ENCODE results near the gene SUSD1. TPM values are rescaled to one million over a fixed set of nuclear protein-coding genes. Genes with fewer than 3 reads are reported as not detected.

Gene SUSD1
- polyA plus RNA-seq, 1 donor (not counting 4 experiments of a cell fraction or from before 2014, with no cell fraction given), result 3.6 TPM

GRCh38 chr9:112115970-112116753 lies 58.9 kb downstream of the SUSD1 start:
- FAIRE-seq (no peak), DNase-seq (ENCODE audit: low read depth, low spot score) (no peak)
- H3K9me3 ChIP-seq (ENCODE audit: control insufficient read depth, low read depth, low read length), result no peaks in the 10 kb centered on the region
- peaks cover 37% of the 10 kb centered on the region for H3K4me1 ChIP-seq (ENCODE audit: control insufficient read depth, extremely low read depth, insufficient read depth, low read length)
- H4K20me1 ChIP-seq (ENCODE audit: control insufficient read depth, extremely low read depth, insufficient read depth, low read length), result no peaks in the 10 kb centered on the region
- H3K36me3 ChIP-seq (ENCODE audit: control insufficient read depth in 2 of 2, extremely low read depth in 1 of 2, insufficient read depth in 2 of 2, low read length in 2 of 2), result no peaks in the 10 kb centered on the region
- H3K27ac ChIP-seq (ENCODE audit: control insufficient read depth, insufficient read depth, low read length), result no peak overlapping the region
- no peak overlapping the region for H3K4me2 ChIP-seq (ENCODE audit: control insufficient read depth, extremely low read depth, insufficient read depth, low read depth, low read length)
- H3K9ac ChIP-seq (ENCODE audit: control insufficient read depth, extremely low read depth, insufficient read depth, low read length), result no peak overlapping the region
- H3K79me2 ChIP-seq (ENCODE audit: control insufficient read depth, insufficient read depth, low read length), result no peaks in the 10 kb centered on the region
- no peaks in the 10 kb centered on the region for H3K27me3 ChIP-seq (ENCODE audit: control insufficient read depth, extremely low read depth, insufficient read depth, low read length)
- H2AFZ ChIP-seq (ENCODE audit: control insufficient read depth, low read length), result no peak overlapping the region
- dilution Hi-C loops (cut with MboI; ENCODE audit: extremely low pct_ligation_motif_present, low sequenced_read_pairs), result loop anchor here (25.0 kb wide), 1 partner anchor 96 kb away; no protein-coding TSS in a partner anchor
- H3K4me3 ChIP-seq (ENCODE audit: control insufficient read depth in 2 of 3, extremely low read depth in 1 of 3, insufficient read depth in 2 of 3, low read depth in 1 of 3, low read length in 3 of 3), result no peak overlapping the region
- TF ChIP-seq EZH2 (IDR thresholded peaks at IDR 0.05; ENCODE audit: low read length), result no peak
- no peak for TF ChIP-seq CTCF (optimal IDR thresholded peaks at IDR 0.05 in 1 of 3, IDR thresholded peaks at IDR 0.05 in 1 of 3, conservative IDR thresholded peaks at IDR 0.05 in 1 of 3; ENCODE audit: extremely low read depth in 1 of 3, insufficient read depth in 2 of 3, low read length in 3 of 3)
- H3K9me1 ChIP-seq (ENCODE audit: control insufficient read depth, extremely low read depth, insufficient read depth, low read length), result no peaks in the 10 kb centered on the region

- H2AFZ ChIP-seq (ENCODE audit: control insufficient read depth, low read length), result no peak overlapping the region
- H3K27me3 ChIP-seq (ENCODE audit: control insufficient read depth, extremely low read depth, insufficient read depth, low read length), result no peaks in the 10 kb centered on the region
- FAIRE-seq, result no peak
- H4K20me1 ChIP-seq (ENCODE audit: control insufficient read depth, extremely low read depth, insufficient read depth, low read length), result no peaks in the 10 kb centered on the region
- dilution Hi-C loops (cut with MboI; ENCODE audit: extremely low pct_ligation_motif_present, low sequenced_read_pairs), result loop anchor here (25.0 kb wide), 1 partner anchor 97 kb away; no protein-coding TSS in a partner anchor
- no peaks in the 10 kb centered on the region for H3K9me3 ChIP-seq (ENCODE audit: control insufficient read depth, low read depth, low read length)
- H3K9me1 ChIP-seq (ENCODE audit: control insufficient read depth, extremely low read depth, insufficient read depth, low read length), result no peaks in the 10 kb centered on the region
- no peak overlapping the region for H3K4me2 ChIP-seq (ENCODE audit: control insufficient read depth, extremely low read depth, insufficient read depth, low read depth, low read length)
- peaks cover 40% of the 10 kb centered on the region for H3K4me1 ChIP-seq (ENCODE audit: control insufficient read depth, extremely low read depth, insufficient read depth, low read length)
- no peaks in the 10 kb centered on the region for H3K36me3 ChIP-seq (ENCODE audit: control insufficient read depth in 2 of 2, extremely low read depth in 1 of 2, insufficient read depth in 2 of 2, low read length in 2 of 2)
- H3K4me3 ChIP-seq (ENCODE audit: control insufficient read depth in 2 of 3, extremely low read depth in 1 of 3, insufficient read depth in 2 of 3, low read depth in 1 of 3, low read length in 3 of 3), result no peak overlapping the region
- no peak overlapping the region for H3K9ac ChIP-seq (ENCODE audit: control insufficient read depth, extremely low read depth, insufficient read depth, low read length)
- no peaks in the 10 kb centered on the region for H3K79me2 ChIP-seq (ENCODE audit: control insufficient read depth, insufficient read depth, low read length)
- no peak overlapping the region for H3K27ac ChIP-seq (ENCODE audit: control insufficient read depth, insufficient read depth, low read length)
- TF ChIP-seq EZH2 (IDR thresholded peaks at IDR 0.05; ENCODE audit: low read length) (no peak), CTCF (optimal IDR thresholded peaks at IDR 0.05 in 1 of 3, IDR thresholded peaks at IDR 0.05 in 1 of 3, conservative IDR thresholded peaks at IDR 0.05 in 1 of 3; ENCODE audit: extremely low read depth in 1 of 3, insufficient read depth in 2 of 3, low read length in 3 of 3) (no peak)
- DNase-seq (ENCODE audit: low read depth, low spot score), result no peak
Measured at GRCh38 chr9:112115109-112115508, 60.0 kb downstream of the SUSD1 start.

All from keratinocyte (primary cell).